Stimulated activated CD8-positive, alpha-beta memory T cell treated with anti-CD3 and anti-CD28 coated beads, Interleukin-12 subunit alpha, Interleukin-12 subunit beta, amount 100 ng/mL, for 24 hours (primary cell): ENCODE data around the gene MYO5B.

Source experiments
- DNase-seq: peaks from one replicate; pipeline ENCODE4 v3.0.0-alpha.2; 2020; ENCODE audit errors: extremely low read depth

MYO5B gene

GRCh38 chr18:50151926-50152325, 43.0 kb downstream of the MYO5B start:
- DNase-seq: no peak

GRCh38 chr18:50144540-50144939, 50.4 kb downstream of the MYO5B start:
- DNase-seq: no peak

GRCh38 chr18:50143886-50144285, 51.1 kb downstream of the MYO5B start:
- DNase-seq: no peak

GRCh38 chr18:50143294-50143693, 51.7 kb downstream of the MYO5B start:
- no peak for DNase-seq

- DNase-seq: no peak
These were observed 52.4 kb downstream of the MYO5B start for GRCh38 chr18:50142441-50143120.

GRCh38 chr18:50138181-50139064, 56.5 kb downstream of the MYO5B start:
- DNase-seq: no peak

- DNase-seq: no peak
These were observed 59.0 kb downstream of the MYO5B start for GRCh38 chr18:50135903-50136302.

- DNase-seq: no peak
These were observed 61.4 kb downstream of the MYO5B start for GRCh38 chr18:50133526-50133925.

- DNase-seq: no peak
These were observed 63.4 kb downstream of the MYO5B start for GRCh38 chr18:50131591-50131990.

- no peak for DNase-seq
These were observed 66.3 kb downstream of the MYO5B start for GRCh38 chr18:50128506-50129271.

- no peak for DNase-seq
These were observed 67.3 kb downstream of the MYO5B start for GRCh38 chr18:50127516-50128210.

- DNase-seq: no peak
These were observed 68.5 kb downstream of the MYO5B start for GRCh38 chr18:50126471-50126870.

- DNase-seq: no peak
These were observed 69.5 kb downstream of the MYO5B start for GRCh38 chr18:50125456-50125855.

GRCh38 chr18:50119296-50119695, 75.7 kb downstream of the MYO5B start:
- no peak for DNase-seq

GRCh38 chr18:50117863-50118262, 77.1 kb downstream of the MYO5B start:
- no peak for DNase-seq

- DNase-seq: no peak
These were observed 79.9 kb downstream of the MYO5B start for GRCh38 chr18:50115095-50115494.

GRCh38 chr18:50114448-50114847, 80.5 kb downstream of the MYO5B start:
- DNase-seq: no peak

- DNase-seq: no peak
These were observed 81.2 kb downstream of the MYO5B start for GRCh38 chr18:50113726-50114125.

- no peak for DNase-seq
These were observed 83.5 kb downstream of the MYO5B start for GRCh38 chr18:50111398-50111797.

GRCh38 chr18:50107468-50107977, 87.4 kb downstream of the MYO5B start:
- DNase-seq: no peak

GRCh38 chr18:50105027-50105426, 89.9 kb downstream of the MYO5B start:
- no peak for DNase-seq

- DNase-seq: no peak
These were observed 90.5 kb downstream of the MYO5B start for GRCh38 chr18:50104421-50104820.
